GM18505 (cell line): ENCODE data around the gene SETBP1.

Source experiments
- ATAC-seq: cut with Tn5 transposase; IDR thresholded peaks from one replicate; pipeline ENCODE4 v1.9.1; 2021; ENCODE audit not compliant: unreplicated experiment
- POLR2A ChIP-seq: IDR thresholded peaks from 4 replicates; pipeline ENCODE4 v1.6.1; 2011; ENCODE audit warnings: borderline replicate concordance; ENCODE audit not compliant: insufficient read depth, insufficient read length; ENCODE audit errors: extremely low read depth

SETBP1 gene

GRCh38 chr18:45063246-45064038 is 382.8 kb downstream of the SETBP1 start:
- ATAC-seq: no peak
- TF ChIP-seq POLR2A: no peak

- TF ChIP-seq POLR2A: no peak
- ATAC-seq: no peak
These were observed 385.5 kb downstream of the SETBP1 start for GRCh38 chr18:45066210-45066609.

DNA sequence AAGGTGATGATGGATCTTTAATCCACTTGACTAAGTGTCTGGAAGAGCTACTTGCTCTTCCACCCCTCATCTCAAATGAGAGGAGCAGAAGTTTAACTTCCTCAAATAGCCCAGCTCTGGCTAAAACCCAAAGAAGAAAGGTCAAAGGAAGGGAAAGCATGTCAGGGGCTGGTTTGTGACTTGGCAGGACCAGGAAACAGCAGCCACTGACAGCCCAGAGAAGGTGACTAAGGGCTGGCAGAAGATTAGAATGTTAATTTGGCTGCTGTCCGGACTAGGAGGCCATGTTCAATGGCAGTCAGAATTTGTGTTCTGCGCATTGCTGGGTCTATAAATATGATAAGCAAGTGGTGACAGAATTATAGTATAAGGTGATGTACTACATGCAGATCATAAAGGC is 386.2 kb downstream of the SETBP1 start:
- ATAC-seq: no peak
- no peak for TF ChIP-seq POLR2A

- no peak for ATAC-seq
- no peak for TF ChIP-seq POLR2A
These were observed 387.9 kb downstream of the SETBP1 start for GRCh38 chr18:45068400-45069094.

DNA sequence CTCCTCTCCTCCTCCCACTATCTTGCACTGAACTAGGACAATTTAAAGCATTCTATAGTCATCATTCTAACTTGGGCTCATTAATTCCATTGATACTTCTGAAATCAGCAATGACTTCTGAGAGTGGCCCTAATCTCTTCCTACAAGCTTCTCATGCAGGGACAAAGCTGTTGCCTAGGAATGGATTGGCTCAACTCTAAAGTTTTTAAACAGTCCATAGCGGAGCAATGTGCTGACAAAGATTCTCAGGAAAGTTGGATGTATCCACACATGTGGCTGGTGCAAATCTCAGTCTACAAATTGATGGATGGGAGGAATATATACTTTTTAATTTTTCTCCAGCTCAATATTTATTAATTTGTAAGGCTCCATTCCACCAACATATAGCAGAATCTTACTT is 388.9 kb downstream of the SETBP1 start:
- ATAC-seq: no peak
- no peak for TF ChIP-seq POLR2A

DNA sequence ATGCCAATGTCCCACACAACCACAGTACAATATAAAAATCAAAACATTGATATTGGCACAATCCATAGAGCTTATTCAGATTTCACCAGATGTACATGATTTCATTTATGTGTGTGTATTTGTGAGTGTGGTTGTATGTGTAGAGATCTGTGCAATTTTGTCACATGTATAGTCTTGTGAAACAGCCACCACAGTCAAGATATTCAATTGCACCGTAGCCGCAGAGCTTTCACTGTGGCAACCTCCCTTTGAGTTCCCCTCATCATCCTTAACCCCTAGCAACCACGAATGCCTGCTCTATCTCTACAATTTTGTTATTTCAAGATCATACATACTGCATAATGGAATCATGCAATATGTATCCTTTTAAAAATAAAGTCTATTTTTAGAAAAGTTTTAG is 391.3 kb downstream of the SETBP1 start:
- TF ChIP-seq POLR2A: no peak
- ATAC-seq: no peak

GRCh38 chr18:45073556-45073955 is 392.9 kb downstream of the SETBP1 start:
- TF ChIP-seq POLR2A: no peak
- ATAC-seq: no peak

- no peak for ATAC-seq
- no peak for TF ChIP-seq POLR2A
These were observed 401.0 kb downstream of the SETBP1 start for GRCh38 chr18:45081566-45082181.

DNA sequence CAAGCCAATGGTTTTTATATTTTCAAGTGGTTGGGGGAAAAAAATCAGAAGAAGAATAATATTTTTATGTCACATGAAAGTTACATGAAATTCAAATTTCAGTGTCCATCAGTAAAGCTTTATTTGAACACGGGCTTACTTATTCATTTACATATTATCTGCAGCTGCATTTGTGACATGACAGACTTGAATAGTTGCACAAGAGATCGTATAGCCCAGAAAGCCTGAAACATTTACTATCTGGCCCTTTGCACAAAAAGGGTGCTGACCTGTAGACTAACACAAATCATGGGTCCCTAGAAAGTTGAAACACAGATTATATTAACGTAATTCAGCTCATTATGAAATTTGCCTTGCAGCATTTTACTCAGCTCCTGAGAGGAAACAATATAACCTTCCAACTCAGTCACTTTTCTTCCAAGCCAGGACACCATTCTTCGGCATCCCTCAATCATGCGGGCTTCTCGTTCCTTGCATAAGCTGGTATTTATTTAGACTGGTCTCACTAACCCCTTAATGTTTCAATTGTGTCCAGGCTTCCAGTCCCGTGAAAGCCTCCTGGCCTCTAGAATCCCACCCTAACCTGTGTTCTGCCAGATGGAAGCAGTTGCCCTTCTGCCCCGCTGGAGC is 402.7 kb downstream of the SETBP1 start:
- no peak for TF ChIP-seq POLR2A
- ATAC-seq: no peak

DNA sequence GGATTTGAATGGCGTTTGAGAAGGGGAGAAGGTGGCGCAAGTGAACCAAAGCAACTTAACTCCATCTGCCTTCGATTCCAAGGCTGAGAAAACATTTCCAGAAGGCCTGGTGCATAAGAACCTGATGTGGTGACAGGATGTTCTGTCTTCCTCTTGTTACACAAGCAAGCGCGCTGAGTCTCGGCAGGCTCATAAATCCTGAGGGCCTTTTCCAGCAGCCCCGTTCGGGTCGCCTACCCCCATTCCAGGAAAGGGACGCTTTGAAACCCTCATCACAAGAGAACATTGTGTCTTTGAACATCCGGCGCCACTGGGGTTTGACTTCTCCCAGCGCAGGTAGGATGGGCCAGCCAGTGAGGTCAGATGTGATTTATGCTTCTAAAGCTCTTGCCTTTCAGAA is 403.5 kb downstream of the SETBP1 start:
- TF ChIP-seq POLR2A: no peak
- no peak for ATAC-seq

DNA sequence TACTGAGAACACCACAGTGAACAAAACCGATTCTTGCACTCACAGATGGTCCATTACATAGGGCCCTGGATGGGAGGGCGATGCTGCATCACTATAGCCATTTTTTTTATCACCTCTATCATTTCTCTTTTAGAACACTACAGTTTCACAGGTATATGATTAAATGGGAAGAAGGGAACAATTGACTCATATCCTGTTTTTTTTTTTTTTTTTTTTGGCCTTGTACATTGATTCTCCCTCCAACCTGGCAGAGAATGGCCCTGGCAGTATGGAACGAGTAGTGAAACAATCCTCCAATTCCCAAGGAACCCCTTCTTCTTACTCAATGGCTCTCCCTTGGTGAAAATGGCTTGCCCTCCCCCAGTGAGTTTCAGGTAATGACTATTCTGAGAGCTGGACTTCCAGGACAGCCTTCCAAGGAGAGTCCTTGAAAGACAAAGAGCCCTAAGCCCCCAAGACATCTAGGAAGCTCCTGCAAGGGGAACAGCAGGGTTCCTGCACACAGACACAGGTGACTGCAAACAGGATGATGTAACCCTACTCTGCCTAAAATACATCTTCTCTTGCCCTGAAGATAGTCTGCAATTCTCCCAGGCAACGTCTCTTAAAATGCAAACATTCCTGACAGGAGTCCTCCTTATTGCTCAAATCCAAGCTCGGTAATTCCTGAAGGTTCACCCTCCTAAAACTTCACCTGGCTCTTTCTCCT is 405.4 kb downstream of the SETBP1 start:
- no peak for TF ChIP-seq POLR2A
- no peak for ATAC-seq

- TF ChIP-seq POLR2A: no peak
These were observed 406.1 kb downstream of the SETBP1 start for GRCh38 chr18:45086777-45087176.

More at GRCh38 chr18:45086777-45087176, 406.1 kb downstream of the SETBP1 start:
- ATAC-seq: no peak
